Activated CD8-positive, alpha-beta memory T cell treated with anti-CD3 and anti-CD28 coated beads for 4 hours (primary cell): ENCODE measurements around the gene SHTN1.

ENCODE experiments used
- DNase-seq, 2 donors: peaks; one replicate each; pipeline ENCODE4 v3.0.0-alpha.2; 2020; ENCODE audit warnings: low read depth in 2 of 2

Gene SHTN1

DNA sequence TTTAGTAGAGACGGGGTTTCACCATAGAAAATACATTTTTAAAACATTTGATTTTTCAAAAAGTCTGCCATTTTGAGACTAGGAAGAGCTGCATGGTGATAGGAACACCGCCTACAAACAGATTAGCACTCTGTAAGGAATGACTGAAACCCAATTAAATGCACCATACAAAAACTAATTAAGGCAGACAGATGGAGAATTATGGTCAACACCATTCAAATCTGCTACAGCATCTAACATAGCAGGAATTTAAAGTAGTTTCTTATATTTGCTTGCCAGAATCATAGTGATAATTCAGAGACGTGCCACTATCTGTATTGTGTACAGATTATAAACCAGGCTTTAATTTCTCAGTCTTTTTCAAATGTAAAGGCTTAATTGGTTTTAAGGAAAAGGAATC is 87.5 kb downstream of the SHTN1 start:
- no peak for DNase-seq

DNA sequence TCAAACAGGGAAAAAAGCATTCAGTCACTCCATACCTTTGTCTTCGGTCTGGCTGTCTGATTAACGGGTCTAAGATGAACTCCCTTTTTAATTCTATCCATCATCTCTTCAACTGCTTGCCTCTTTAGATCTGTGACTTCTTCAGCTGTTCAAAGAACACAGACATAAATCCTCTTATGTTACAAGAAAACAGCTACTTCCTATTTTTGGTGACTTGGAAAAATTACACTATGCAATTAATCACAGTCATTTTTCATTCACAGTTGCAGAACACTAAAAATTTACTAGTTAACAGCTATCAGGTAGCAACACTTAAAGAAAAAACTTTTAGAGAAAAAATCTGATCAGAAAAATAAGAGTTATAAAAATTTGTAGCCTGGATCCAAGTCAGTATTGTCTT is 89.6 kb downstream of the SHTN1 start:
- DNase-seq, result no peak

DNA sequence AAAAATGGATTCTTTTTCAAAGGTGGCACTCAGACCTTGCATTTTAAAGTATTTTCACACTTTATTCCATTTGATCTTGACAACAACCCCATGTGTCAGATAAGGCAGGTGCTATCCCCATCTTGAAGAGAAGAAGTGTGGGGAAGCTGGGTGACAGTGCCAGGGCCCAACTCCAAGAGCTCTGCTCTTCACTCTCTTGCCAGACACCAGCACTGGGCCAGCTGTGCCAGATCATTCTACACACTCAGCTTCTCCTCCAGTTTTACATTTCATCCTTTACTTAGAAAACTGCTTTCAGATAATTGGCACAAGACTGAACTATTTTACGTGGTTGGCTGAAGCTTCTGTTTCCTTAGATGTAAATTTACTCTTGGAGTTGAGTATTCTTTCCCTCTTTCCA is 91.3 kb downstream of the SHTN1 start:
- DNase-seq, result no peak

DNA sequence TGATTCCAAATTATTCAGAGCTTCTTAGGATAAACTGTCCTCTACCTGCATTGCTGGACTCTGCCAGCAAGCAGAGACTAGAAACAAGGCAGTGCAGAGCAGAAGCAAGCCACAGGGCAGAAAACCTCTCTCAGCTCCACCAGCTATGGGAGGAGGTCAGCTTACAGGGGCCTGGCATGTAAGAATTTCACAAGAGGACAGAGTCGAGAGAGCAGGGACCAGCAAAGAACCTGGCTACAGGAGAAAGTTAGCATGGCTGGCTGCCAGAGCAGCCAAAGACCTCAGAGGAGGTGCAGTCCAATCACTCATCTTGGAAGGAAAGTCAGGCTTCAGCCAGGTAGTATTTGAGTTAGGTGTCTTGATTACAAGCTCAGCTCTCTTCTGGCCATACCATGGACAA is 92.8 kb downstream of the SHTN1 start:
- DNase-seq, result no peak

DNA sequence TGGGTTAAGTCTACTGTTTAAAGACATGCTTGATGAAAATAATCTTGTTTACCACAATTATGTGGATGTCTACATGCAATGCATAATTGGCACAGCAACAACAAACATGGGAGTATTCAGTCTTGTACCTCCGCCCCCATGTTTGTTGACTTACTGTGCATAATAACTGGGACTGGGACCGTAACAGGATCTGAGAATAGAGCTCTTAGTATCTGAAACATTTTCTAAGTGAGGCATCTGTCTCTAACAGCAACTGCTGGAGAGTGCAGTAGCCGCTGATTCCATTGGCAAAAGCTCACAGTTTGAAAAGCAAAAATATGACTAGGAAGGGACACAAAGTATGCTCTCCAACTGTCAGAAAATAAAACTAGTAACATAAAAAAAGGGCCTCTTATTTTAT is 94.1 kb downstream of the SHTN1 start:
- DNase-seq, result no peak

DNA sequence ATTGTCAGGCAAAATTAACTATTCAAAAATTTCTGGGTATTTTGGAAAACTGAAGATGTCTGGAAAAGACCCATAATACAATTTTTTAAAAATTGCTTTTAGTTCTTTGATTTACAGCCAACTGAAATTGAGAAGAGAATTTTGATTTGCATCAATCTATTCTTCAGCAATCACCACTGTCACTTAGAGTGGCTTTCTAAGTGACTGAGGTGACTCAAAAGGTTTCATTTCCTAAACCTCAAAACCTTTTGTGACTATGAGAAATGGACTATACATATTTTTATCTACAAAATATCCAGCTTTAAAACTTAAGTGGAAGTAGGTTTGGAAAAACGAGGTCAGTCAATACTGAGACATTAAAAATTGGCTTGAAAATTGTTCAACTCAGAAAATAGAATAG is 95.7 kb downstream of the SHTN1 start:
- no peak for DNase-seq

DNA sequence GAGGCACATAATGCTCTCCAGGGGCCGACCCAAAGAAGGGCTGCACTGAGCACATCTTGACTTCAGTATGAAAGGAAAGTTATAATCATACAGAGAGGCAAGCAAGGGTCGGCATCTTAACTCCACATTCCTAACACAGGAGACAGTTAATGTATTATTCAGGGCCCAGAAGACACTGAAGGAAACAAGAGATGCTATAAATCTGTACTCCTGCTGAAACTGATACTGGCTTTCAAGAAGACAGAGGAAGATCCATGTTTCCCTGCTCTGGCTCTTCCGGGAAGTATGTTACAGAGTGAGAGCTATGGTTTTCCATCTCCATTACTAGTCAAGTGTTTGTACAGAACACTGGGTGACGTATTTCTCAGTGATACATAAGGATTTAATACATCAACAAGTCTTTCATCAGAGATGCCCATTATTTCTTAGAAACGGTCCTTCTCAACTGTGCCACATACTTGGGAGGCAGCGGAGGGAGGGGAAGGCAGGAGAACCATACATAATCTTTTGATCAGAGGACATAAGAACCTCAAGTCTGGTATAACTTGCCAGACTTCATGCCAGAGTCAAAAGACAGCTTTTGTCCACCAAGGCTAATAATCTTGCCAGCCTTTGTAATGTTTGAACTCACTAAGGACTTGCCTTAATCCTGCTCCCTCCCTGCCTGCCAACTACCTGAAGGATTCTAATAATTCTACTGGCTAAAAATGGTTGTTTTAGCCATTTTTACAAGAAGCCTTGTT is 97.6 kb downstream of the SHTN1 start:
- no peak for DNase-seq

DNA sequence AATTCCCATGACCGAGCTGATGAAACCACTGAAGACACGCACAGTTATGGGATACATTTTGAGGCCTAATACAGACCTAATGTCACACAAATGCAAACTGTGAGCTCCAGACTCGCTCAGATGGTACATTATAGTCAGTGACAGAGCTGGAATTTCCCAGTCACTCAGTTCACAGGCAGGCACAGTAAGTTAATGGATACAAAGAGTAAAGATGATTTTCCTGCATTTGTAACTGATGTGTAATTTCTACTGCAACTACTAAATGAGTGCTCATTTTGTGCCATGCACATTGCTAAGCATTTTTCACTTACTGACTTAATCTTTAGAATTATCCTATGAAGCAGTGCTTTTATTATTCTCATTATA is 99.2 kb downstream of the SHTN1 start:
- DNase-seq, result no peak

GRCh38 chr10:116899626-116900025 is 105.4 kb downstream of the SHTN1 start:
- no peak for DNase-seq

GRCh38 chr10:116893686-116894037 is 111.3 kb downstream of the SHTN1 start:
- DNase-seq, result no peak

DNA sequence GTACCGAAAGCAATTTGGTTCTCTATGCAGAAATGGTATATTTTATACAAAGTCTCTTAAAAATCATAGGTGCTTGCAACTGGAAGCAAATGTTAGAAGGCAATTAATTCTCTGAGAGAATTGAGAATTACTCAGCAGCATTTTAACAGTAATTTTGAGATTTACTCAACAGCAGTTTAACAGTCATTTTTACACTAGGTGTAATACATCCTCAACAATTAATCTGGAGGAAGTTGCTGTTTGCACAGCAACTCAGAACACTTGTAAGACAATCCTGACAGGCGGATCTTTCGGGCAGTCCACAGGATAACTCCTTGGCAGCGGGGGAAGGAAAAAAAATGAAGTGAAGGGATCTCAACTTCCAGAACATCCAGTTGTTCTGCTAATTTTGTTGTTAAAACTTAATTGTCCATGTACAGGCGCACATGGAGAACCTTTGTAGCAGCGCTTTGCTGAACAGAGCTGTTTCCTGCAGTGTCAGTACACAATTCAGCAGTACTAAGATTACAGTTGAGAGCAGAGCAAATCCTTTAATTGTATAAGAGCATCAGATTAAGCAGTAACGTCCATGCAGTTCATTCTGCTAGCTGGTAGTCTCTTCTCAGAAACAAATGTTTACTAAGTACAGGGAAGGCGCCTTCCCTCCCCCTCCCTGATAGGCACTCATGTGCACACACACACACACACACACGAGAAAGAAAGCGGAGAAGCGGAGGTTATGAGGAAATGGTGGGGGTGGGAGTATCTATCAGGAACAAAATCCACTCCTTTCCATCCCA is 111.9 kb downstream of the SHTN1 start:
- DNase-seq, result no peak

DNA sequence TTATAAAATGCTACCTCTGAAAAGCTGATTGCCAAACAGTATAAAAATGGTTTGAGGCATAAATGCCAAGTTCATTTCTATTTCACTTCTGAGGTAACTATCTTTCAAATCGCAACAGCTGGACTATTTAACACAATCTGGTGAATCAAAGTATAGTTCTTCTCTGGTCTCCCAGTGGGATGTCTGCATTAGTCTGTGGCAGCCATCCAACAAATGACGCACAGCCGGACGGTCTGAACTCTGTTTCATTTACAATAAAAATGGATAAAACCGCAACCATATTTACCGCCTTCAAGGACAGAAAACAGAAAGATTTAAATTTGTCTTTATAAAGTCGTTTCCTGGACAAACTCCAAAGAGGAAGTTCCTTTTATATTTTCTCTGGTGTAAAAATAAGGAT is 113.8 kb downstream of the SHTN1 start:
- no peak for DNase-seq

DNA sequence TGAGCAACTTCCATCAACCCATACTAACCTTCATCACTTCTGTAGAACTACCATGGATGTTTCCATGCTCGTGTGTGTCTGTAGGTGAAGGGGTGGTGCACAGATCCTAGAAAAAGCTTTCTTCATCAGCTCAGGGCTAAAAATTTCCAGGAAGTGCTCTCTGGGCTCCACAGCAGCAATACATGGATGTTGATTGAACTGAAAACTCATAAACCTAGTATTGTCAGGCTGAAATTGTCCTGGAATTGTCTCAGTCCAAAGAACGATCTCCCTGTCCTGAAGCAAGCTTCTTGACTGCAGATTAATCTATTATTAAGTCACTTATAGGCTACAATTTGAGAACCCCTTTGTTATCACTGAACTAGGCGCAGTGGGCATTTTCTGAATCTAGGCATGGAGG is 115.9 kb downstream of the SHTN1 start:
- no peak for DNase-seq

DNA sequence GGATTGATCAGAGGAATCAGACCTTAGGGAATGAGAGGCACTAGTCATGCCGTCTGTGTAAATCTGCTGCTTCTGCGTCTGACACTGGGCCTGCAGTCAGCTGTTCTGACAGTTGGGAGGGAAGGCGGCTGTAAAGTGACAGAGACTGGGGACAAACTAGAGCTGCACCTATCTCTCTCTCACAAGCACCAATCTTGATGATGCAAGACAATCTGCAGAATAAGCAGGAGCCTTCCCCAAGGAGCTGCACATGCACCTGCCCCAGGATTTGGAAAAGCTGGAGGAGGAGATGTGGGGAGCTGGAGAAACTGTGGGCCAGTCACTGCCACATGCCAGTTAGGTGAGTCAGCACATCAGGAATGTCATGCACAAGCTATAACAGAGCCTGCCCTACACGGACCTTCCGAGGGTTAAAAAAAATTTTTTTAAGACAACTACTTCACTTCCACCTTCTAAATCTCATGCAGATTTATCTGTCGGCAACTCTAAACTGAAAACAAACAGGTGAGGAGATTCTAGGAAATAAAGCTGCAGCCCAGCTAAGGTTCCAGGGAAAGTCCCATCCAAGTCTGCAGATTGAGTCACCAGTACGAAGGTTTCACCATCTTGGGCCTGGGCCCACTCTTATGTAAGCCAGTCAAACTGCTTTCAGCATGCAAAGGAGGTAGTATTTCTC is 116.5 kb downstream of the SHTN1 start:
- no peak for DNase-seq

DNA sequence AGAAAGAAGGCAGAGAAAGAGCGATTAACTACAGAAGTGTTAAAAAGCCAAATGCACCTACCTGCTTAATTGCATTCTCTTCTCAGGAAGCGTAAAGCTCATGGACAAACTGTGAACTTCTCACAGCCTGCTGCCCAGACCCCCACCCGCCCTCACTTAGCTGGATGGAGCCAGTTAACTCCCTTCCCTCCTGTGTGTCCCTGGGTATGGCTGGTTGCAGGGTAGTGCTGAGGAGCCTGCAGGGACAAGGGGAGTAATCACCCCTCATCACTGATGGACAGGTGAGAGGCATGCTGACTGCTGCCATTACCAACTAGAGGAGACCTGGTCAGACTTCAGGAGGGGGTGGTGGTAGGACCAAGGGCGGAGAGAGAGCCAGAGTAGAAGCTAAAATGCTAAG is 118.2 kb downstream of the SHTN1 start:
- DNase-seq, result no peak

DNA sequence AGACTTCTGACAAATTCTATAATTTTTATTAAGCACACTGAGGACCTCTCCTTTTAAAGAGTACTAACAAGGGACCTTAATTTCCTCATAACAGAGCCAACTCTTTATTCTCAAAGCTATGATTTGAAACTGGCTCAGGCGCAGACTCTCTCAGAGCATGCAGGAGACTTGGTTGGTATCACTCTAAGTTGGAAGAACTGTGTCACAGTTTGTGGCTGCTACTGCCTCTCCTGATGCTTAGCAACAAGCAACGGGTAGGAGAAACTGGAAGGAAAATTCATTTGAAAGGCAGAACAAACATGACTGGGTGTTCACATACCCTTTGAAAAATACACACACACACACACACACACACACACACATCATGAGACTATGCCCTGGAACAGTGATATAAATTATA is 122.3 kb downstream of the SHTN1 start:
- DNase-seq, result no peak

GRCh38 chr10:116880716-116881482 is 124.1 kb downstream of the SHTN1 start:
- no peak for DNase-seq

DNA sequence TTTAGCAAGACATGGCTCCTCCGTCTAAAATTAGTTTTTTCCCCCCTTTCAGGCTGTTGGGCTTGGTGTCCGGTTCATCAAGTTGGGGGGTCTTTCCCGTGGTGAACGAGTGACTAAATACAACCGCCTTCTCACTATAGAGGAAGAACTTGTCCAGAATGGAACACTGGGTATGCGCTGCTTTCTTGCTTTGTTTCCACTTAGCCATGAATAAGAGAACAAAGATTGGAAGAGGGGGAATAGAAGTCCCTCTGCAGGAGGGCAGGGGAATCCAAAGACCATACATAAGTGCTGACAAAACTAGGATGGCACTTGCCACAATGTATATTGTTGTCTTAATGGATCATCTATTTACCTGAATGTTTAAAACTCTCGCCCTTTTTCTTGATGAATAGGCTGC is 125.2 kb downstream of the SHTN1 start:
- no peak for DNase-seq

DNA sequence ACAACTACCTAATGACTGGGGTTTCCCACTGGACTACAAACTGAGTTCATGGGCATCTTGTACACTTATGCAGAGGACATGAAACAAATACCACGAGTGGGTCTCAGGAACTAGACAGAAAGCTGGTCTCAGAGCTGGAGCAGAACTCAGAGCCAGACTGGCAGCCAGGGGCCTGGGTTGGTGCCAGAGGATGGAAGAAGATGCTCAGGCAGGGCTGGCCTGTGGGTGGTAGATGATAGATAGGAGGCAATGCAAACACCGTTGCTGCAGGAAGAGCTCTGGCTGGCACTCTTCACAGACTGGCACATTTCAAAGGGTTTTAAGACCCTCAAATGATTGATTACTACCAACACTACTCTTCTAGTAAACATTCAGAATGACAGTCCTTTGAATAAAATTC is 126.9 kb downstream of the SHTN1 start:
- no peak for DNase-seq

DNA sequence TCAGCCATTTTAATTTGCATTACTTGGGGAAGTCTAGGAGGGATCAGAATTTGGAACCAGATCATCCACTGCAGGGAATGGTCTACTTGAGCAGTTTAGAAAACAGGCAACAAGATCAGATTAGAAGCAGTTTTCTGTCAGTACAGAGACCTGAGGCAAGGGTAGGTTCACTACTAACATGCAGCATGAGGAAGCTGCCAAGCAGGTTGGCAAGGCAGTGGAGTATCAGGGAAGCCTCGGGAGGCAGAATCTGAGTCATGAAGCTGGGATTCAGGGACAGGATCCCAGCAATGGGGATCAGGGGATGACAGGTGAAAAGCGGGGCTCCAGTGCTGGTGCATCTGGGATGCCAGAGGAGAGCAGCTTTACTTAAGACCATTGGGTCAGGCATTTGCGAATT is 127.6 kb downstream of the SHTN1 start:
- DNase-seq, result no peak

DNA sequence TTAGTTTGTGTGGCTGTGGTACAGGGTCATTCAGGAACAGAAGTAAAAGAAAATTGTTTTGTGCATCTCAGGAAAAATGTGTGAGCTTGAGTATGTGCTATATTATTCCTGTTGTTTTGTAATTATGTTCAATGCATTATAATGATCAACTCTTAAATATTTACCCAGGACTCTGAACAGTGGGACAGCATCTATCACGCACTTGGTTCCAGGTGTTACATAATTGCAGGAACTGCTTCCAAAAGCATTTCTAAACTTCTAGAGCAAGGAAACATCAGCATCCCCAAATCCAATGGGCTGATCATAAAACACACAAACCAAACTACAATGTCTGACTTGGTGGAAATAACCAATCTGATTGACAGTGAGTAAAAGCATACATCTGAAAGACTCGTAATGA is 129.1 kb downstream of the SHTN1 start:
- DNase-seq, result no peak

DNA sequence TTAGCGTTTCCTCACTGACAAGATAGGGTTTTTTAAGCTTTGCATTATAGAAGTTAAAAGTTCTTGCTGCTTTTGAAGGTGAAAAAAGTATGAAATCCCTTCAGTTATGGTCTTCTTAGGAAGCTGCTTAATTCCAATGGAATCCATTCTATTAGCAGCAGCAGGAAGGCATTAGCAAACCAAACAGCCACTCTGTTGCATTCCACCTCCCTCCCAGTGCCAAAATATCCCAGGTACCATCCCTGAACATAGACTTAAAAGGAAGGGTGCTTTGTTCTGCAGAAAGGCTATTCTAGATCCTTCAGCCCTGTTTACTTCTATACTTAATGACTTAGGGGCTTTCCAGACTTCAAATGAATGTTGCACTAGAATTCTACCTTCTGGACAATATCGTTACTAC is 131.9 kb downstream of the SHTN1 start:
- DNase-seq, result no peak
